NCI-H510A (cell line): ENCODE data around the gene AK8.
"Not testable (repeated sequence)": the region's sequence is repeated elsewhere in the genome, so short reads cannot be mapped to it uniquely, and the experiment has no call there.

Experiments
- DNase-seq: peaks from one replicate; lab custom pipeline; 2025; lab: John Stamatoyannopoulos, UW

The AK8 gene

DNA sequence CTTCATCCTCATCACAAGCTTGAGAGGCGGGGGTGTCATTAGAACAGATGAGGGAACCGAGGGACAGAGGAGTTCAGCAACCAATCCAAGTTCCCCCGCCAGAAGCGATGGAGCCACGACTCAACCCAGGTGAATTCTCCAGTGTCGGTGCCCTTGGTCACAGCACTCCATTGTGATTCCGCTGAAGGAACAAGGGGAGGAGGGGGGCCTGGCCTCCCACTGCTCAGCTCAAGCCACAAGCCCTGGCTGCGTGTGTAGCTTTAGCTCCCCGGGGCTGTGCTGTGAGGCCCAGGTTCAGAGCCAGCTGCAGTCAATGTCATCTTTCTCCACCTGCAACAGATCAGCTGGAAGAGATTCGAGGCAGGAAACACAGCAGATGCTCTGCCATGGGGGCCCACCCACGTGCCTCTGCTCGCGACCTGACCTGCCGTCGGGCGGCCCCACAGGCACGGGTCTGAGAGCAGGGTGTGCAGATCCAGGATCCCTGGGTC is 135.2 kb downstream of the AK8 start:
- DNase-seq = no peak

DNA sequence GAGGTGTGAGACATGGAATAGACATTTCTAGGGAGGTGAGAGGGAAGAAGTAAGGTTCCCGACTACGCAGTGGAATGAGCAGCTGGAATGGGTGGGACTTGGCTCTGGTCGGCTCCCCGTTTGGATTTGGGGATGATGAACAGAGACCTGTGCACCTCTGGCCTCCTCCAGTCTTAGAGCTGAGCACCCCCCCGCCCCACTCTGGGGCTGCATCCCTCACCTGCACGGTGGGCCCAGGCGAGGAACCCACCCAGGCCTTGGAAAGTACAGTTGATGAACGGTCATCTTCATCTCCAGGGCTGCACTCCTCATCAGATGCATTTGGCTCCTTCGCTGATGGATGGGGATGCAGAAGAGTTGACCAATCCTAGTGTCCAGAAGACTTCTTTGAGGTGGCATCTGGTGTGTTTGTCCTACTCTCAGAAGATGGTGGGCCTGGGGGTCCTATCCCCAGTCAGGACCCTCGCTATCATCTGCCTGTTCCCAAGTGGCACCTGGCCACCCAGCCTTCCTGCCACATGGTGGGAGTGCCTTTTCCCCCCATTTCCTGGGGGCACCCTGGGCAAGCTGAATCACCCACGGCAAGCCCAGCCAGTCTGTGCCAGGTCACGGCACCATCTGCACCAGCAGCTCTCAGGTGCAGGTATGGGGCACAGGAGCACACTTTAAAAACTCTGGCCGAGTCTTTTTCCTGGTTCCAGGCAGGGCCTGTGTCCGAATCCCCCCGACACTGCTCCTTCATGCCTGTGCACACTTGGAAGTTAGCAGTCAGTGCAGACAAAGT is 137.4 kb downstream of the AK8 start:
- DNase-seq = no peak

DNA sequence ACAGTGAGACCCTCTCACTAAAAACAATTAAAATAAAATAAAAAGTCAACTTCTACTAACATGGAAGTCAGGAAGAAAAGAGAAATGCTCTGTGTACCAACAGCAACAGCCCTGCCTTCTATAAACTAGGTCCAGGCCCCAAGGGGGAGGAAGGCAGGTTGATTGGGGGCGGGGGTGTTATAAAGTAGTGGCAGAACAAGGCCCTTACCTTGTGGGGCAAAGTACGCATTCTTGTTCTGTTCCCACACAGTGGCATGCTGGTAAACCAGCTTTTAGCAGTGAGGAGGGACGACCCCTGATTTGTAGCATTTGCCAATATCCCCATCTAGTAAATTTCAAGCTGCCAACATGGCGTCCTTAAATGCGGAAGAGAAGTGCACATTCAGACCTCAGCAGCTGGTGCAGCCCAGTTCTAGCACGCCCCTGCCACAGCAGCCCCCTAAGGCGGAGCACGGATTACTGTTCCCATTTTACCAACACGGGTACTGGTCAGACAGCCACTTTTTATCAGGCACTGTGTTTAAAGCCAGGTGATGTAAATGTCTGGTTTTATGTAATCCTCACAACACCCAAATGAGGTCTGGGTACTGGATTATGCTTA is 138.3 kb downstream of the AK8 start:
- no peak for DNase-seq

DNA sequence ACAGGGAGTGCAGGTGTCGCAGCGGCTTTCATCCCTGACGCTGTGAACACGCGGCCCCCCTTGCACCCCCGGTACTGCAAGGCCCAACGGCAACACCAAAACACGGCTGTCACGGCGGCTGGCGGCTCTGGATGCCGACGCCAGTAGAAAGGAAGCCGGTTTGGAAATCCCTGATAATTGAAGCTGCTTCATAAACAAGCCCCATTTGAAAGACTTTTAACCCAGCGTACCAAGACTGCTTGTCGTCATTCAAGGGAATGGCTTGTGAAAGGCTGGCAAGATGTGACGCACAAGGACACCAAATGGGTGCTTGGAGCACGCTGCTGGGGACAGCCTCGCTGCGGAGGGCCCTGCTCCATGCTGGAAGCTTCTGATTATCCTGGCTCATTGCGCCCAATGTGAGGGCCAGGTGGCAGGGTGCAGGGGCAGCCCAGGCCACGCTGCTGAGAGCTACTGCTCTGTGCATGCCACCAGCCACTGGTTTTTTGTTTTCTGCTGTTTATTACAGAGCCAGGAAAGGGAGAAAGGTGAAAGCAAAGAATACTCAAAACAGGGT is 144.7 kb downstream of the AK8 start:
- no peak for DNase-seq

DNA sequence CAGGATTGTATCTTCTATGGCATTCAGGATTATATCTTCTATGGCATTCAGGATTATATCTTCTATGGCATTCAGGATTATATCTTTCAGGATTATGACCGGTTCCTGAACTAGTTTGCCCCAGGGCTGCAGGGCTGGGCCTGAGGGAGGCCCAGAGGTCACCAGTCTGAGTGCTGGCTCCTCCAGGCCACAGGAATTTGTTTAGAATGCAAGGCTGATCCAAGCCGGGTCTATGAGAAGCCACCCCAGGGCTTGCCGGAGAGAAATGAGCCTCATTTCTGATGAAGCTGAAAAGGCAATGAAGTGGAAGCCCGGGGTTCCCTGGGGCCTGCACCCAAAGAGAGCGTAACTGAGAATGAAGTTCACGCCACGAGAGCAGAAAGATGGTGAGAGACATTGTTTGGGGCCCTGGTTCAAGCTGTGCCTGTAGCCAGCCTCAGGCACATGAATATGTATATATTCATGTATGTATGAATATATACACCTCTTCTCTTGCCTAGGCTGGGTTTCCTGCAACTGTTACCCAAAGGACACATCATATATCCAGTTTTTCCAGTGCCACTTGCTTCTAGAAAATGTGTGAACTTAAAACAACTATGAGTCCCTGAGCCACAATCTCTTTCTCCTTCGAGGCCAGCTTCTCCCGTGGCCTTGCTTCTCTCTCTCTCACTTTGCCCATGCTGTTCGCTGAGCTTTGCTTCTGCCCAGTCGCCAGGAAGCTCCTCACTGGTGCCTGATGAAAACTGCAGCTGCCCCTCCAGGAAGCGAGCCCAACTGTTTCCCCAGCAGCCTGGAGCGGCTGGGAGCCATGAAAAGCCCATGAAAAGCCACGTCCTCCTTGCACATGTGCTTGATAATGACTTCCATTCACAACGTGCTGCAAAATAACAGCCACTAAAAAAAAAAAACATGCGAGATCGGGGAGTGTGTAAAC is 145.5 kb downstream of the AK8 start:
- DNase-seq = no peak

DNA sequence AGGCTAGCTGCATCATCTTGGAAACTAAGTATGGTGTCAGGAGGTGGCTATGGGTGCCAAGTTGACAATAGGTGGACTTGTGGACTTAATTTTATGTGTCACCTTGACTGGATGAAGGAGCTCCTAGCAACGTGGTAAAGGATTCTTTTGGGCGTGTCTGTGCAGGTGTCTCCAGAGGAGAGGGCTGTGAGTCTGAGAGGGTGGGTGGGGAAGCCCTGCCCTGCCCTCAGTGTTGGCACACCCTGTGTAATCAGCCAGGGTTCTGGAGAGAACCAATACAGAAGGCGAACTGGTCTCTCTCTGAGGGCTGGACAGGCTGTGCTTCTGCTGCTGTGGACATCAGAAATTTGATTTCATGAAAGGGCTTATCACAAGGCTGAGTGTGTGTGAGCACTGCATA is 146.9 kb downstream of the AK8 start:
- no peak for DNase-seq

DNA sequence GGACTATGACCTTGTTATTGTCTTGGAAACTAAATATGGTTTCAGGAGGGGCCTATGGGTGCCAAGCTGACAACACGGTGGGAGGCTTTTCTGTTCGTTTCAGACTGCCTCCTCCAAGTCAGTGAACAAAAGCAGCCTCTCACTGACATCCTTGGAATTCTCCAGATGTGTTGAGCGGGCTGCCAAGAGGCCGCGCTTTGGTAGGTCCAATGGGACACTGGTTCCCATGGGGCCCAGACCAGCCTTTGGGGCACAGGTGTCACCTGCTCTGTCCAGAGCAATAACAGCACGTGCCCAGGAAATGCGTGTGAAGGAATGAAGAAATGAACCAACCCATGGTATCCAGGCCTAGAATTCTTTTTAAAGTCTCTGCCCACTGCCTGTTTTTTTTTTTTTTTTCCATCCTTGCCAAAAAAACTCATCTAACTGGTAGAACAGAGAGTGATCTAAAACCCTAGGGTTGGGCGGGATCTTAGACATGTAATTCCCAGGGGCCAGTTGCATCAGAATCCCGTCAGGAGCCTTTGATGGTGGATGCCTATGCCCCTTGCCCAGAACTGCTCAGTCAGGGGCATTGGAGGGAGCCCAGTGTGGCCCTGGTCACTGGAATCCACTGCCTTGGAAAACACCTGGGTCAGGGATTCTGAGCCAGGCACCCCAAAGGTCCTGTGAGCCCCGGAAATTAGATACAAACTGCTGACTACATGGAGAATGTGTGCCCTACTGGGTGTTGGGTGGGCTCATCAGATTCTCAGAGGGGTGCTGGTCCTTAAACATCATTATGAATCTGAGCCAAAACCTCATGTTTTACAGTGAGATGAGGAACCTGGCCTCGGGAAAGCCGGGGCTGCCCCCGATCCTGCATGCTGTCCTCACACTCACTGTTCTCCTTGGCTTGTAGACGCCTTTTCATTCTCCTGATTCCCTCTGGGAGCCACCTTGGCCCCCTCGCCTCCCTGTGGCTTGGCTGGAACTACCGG is 147.7 kb downstream of the AK8 start:
- DNase-seq = no peak

DNA sequence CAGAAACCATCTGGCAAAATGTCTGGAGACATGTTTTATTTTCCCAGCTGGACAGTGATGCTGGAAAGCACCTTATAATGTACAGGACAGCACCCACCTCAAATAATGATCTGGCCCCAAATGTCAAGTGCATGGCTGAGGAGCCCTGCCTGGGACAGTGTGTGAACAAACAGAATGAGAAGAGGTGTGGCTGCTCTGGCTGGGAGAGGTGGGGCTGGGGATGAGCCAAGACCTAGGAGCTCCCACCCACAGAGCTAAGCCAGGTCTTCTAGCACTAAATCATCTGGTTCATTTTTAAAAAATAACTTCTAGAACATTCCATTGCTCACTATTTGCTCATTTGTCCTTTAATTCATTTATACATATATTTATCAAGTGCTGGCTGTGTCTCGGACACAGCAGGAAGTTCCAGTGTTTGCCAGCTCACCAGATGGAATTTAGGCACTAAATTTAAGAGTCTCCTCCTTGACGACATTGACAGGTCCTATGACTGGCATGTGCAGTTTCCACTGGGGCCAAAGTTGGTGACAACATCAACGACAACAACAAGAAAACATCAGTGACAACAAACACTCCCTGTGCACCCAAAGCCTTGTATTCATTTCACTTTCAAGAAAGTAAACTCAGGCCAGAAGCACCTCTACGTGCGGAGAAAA is 148.7 kb downstream of the AK8 start:
- no peak for DNase-seq

DNA sequence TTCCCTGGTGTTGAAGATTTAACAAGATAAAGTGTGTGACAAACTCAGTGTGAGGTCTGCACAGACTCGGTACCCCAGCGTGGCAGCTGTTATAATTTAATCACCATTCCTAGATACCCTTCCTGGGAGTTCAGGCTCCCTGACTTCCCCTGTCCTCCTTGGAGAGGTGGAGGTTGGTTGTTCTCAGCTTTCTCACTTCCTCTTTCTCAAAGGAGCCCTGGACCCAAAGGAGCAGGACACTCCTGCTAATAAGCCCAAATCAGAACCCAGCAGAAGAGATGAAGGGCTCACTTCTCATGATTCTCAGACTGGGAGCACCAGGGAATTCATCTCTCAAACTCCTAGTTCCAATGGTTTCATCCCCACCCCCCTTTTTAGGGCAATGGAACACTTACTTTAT is 149.6 kb downstream of the AK8 start:
- DNase-seq = no peak

DNA sequence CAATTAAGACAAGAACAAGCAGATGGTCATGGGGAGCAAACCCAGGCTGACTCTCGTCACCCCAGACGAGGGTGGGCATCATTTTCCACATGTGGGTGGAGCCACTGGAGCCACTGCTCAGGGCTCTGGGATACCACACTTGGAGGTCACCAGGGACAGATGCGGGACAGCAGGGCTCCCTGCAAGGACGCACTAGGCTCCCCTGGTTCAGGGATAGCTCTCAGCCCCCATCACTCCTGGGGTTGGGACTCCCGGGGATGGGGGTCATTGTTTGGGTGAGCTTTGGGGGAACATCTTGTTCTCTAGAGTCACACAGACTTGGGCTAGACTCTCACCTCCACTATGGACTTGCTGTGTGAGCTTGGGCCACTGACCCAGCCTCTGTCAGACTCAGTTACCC is 150.0 kb downstream of the AK8 start:
- DNase-seq = no peak

DNA sequence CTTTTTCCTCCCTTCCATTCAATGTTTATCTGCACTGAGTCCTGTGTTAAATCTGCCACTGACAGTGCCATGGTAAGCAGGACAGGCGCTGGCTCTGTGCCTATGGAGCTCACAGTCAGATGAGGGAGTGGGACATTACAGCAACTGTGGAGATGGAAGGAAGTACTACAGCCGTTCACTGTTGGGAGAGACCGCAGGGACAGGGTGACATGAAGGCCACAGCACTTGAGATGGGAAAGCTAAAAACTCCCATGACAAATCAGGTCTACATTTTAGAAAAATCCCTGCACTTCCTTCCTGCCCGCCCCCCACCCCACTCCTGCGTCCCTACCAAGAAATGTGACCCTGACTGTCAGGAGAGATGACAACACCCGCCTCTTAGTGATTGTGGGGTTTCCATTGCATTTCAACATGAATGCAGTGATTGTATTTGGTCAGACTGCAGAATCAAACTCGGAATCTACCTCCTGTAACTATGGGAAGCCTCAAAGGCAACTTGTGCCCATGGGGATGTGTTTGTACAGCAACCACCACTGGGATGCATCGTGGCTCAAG is 151.4 kb downstream of the AK8 start:
- no peak for DNase-seq

DNA sequence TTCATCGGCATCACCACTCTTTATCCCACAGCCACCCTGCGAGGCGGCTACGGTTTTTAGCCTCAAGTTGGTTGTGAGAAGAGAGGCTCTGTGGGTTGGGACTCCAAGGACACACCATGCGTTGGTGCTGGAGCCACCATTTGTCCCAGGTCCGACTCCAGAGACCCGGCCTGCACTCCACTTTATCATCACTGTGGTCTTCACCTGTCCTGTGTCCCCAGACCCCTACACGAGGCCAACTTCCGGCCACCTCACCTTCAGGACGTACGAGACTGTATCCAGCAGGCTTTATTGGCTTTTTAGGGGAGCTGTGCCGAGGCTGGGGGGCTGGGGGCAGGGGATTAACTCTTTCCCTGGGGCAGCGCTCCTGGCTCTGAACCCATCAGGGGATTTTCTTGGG is 152.8 kb downstream of the AK8 start:
- DNase-seq = no peak

DNA sequence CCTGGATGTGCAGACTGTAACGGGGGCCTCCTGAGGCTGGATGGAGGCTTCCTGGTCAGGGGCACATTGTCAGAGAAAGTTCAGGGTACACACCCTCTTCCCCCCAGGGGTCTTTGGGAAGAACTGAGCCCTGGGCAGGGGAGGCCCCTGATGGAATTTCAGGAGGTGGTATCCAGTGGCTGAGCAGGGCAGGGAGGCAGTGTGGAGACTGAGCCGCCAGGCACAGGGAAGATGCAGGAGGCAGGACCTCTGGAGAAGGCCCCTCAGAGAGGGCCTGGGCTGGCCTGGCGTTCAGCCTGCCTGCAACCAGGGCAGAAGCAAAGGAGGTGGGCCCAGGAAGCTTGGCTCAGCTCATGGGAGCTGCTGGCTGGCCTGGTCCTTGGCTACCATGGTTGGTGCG is 154.3 kb downstream of the AK8 start:
- DNase-seq = no peak

DNA sequence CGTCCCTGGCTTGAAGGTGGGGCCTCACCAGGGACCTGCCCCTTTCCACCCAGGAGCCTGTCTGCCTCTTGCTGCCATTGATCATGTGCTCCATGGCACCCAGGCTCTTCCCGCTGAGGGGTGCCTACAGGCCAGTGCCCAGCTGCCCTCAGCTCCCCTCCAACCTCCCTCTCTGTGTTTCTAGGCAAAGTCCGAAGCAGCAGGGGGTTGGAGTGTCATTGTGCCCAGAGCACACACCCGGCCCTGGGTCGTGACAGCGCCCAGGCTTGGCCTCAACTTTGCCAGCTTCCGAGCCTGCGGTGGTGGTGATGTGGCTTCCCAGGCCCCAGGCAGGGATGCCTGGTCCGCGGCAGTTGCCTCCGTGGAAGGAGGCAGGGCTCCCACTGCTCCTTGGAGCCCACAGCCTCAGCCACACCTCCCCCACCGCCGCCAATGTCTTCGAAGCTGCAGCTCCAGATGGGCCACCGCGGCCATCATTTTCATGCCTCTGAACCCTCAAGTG is 155.5 kb downstream of the AK8 start:
- no peak for DNase-seq

DNA sequence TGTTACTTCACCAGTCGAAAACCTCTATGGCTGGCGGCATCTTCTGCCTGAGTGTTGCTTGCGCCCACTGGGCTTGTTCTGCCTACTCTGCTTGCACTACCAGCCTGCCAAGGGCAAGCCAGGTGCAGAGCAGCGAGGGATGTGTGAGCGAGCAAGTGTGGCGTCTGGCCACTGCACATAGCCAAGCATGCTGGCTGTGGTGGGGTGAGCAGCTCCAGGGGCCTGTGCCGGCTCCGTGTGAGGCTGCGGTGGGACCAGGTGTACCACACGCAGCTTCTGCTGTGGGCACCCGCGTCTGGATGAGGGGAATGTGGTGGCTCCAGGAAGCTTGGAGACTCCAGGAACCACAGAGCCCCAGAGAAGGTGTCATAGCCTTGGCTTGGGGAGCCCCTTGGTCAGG is 156.4 kb downstream of the AK8 start:
- no peak for DNase-seq

DNA sequence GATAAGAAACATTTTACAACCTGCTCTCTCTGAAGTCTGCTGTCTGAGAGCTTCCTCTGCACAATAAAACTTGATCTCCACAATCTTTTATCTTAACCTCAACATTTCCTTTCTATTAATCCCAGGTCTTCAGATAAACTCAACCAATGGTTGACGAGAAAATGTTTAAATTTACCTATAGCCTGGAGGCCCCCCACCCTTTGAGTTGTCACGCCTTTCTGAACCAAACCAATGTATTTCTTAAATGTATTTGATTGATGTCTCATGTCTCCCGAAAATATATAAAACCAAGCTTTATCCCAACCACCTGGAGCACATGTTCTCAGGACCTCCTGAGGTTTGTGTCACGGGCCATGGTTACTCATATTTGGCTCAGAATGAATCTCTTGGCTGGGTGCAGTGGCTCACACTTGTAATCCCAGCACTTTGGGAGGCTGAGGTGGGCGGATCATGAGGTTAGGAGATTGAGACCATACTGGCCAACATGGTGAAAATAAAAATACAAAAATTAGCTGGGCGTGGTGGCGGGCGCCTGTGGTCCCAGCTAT is 159.6 kb downstream of the AK8 start:
- not testable (repeated sequence) for DNase-seq

DNA sequence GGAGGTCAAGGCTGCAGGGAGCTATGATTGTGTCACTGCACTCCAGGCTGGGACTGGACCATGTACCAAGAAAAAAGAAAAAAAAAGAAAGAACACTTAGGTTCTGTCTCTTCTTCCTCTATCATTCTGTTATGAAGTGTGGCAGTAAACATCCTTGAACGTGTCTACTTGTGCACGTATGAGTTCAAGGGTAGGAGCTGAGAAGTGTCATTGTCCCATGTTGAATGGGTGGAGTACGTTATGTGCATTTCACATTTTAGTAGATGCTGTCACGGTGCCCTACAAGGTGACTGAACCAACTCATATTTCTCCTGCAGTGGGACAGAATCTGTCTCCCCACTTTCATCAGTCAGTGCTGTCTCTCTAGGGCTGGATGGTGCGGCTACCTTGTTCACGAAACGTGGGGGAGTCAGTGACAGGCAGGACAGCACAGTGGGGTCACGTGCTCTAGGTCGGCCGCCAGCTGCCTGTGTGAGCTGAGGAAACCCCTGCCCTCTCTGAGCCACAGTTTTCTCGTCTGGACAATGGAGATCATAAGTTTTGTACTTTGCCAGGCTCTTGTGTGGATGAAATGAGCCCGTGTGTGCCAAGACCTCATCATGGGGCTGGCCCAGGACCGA is 160.6 kb downstream of the AK8 start:
- no peak for DNase-seq

DNA sequence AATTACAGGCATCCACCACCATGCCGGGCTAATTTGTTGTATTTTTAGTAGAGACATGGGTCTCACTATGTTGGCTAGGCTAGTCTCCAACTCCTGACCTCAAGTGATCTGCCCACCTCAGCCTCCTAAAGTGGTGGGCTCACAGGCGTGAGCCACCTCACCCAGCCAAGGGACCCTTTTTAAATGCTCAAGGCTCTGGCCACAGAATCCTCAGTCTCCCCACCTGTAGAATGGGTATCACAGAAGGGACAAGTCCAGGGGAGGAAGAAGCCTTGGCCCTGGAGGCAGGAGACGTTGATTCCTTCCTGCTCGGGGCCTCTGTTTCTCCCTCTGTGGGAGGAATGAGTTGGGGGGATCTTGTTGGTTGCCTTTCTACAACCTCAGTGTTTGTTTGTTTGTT is 162.1 kb downstream of the AK8 start:
- DNase-seq = no peak

DNA sequence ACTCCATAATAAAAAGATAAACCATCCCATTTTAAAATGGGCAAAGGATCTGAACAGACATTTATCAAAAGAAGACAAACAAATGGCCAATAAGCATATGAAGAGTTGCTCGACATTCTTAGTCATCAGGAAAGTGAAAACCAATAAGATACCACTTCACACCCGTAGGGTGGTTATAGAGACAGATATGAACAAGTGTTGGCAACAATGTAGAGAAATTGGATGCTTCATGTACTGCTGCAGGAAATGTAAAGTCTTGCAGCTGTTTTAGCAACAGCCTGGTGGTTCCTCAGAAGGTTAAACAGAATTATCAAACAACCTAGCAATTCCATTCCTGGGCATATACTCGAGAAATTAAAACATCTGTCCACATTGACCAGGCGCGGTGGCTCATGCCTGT is 165.3 kb downstream of the AK8 start:
- no peak for DNase-seq
